WI38 (cell line): ENCODE results near the gene CPLANE2.

ENCODE experiments used
- H3K4me3 ChIP-seq: 2 replicates; pipeline ENCODE4 v1.5.1; 2011; ENCODE audit warnings: low read depth, mild to moderate bottlenecking, control low read depth, low read length
- TF ChIP-seq, protein P1 (sequence below): IDR thresholded peaks from 2 replicates; pipeline ENCODE4 v1.5.1; 2012; ENCODE audit warnings: low read depth, mild to moderate bottlenecking, control low read depth, low read length

Gene CPLANE2

GRCh38 chr1:16212251-16212961, 24.6 kb downstream of the CPLANE2 start, which contains the start of gene ARHGEF19:
ARHGEF19 (minus strand) TSS chr1:16212652; CDS start chr1:16209054, 3,598 bp downstream.
- TF ChIP-seq, protein P1, sequence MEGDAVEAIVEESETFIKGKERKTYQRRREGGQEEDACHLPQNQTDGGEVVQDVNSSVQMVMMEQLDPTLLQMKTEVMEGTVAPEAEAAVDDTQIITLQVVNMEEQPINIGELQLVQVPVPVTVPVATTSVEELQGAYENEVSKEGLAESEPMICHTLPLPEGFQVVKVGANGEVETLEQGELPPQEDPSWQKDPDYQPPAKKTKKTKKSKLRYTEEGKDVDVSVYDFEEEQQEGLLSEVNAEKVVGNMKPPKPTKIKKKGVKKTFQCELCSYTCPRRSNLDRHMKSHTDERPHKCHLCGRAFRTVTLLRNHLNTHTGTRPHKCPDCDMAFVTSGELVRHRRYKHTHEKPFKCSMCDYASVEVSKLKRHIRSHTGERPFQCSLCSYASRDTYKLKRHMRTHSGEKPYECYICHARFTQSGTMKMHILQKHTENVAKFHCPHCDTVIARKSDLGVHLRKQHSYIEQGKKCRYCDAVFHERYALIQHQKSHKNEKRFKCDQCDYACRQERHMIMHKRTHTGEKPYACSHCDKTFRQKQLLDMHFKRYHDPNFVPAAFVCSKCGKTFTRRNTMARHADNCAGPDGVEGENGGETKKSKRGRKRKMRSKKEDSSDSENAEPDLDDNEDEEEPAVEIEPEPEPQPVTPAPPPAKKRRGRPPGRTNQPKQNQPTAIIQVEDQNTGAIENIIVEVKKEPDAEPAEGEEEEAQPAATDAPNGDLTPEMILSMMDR = no peak
- no peak within 1 kb of the TSS for H3K4me3 ChIP-seq

GRCh38 chr1:16211824-16212223, 25.2 kb downstream of the CPLANE2 start:
- H3K4me3 ChIP-seq = no peak overlapping the region
- TF ChIP-seq, protein P1 = no peak

- TF ChIP-seq, protein P1 = no peak
- H3K4me3 ChIP-seq = no peak overlapping the region
Observed at GRCh38 chr1:16210581-16210980, 26.4 kb downstream of the CPLANE2 start.

GRCh38 chr1:16209847-16210407, 27.1 kb downstream of the CPLANE2 start:
- H3K4me3 ChIP-seq = no peak overlapping the region
- TF ChIP-seq, protein P1 = no peak

DNA sequence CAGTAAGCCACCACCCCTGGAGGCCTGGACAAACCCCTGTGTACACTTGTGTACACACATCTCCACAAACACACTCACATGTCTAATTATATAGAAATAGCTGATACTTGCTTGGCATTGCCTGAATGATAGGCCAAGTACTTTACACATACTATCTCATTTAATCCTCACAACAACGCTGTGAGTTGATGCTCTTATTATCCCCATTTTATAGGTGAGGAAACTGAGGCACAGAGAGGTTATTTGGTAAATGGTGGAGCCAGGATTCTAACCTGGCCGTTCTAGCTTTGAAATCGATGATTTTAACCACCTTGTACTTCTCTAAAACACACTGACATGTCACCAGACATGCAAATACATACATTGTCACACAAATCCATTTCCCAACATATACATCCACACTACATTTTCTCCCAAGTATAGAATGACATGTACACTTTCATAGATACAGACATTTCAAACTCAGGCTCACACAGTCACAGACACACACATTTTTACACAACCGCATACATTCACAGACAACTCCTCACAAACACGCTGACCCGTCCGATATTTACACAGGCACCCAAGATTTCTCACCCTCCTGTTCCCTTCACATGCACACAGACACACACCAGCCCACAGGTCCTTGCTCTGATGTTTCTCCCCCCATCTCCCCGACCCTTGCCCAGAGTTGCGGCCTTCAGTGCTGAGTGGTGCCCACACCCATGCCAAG, 27.7 kb downstream of the CPLANE2 start:
- H3K4me3 ChIP-seq = no peak overlapping the region
- TF ChIP-seq, protein P1 = no peak

GRCh38 chr1:16208270-16208987, 28.6 kb downstream of the CPLANE2 start:
- no peak overlapping the region for H3K4me3 ChIP-seq
- TF ChIP-seq, protein P1 = no peak
